A673 (cell line): ENCODE results near the gene CTNNA2.

Experiments
- CTCF ChIP-seq: fragments of 300-800, 200-600 bp; sonication (generic); conservative IDR thresholded peaks from 2 replicates; pipeline ENCODE4 v1.5.1; 2017; ENCODE audit warnings: low read depth, mild to moderate bottlenecking, antibody characterized with exemption, low read length, moderate library complexity, mixed read lengths
- EZH2 ChIP-seq: fragments of 200-600 bp; sonication (generic); IDR thresholded peaks from 2 replicates; pipeline ENCODE4 v1.6.1; 2017; ENCODE audit warnings: borderline replicate concordance, low read depth, mild to moderate bottlenecking, mixed read lengths, antibody characterized with exemption, low read length; ENCODE audit not compliant: poor library complexity, severe bottlenecking

DNA sequence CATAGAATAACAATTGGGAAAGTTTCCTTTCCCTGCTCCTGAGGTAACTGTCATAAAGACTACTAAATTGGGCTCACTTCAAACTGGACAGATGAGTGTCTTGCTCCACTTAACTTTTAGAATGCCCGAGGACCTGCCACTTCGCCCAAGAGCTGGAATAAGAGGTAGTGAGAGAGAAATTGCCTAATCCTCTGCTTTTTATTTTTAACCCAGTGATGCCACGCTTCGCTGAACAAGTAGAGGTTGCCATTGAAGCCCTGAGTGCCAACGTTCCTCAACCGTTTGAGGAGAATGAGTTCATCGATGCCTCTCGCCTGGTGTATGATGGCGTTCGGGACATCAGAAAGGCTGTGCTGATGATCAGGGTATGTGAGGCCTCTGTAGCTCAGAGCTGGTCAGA is 1061.1 kb downstream of the CTNNA2 start:
- no peak for TF ChIP-seq EZH2
- TF ChIP-seq CTCF, result no peak
